Measurements from ENCODE around the gene AFMID. TPM values are rescaled to one million over a fixed set of nuclear protein-coding genes. Genes with fewer than 3 reads are reported as not detected.

The AFMID gene
- total and polyA plus RNA-seq, 2 of the 13 experiments (the other 11 are each of a cell fraction or from before 2014, with no cell fraction given) = 249 to 270 TPM

DNA sequence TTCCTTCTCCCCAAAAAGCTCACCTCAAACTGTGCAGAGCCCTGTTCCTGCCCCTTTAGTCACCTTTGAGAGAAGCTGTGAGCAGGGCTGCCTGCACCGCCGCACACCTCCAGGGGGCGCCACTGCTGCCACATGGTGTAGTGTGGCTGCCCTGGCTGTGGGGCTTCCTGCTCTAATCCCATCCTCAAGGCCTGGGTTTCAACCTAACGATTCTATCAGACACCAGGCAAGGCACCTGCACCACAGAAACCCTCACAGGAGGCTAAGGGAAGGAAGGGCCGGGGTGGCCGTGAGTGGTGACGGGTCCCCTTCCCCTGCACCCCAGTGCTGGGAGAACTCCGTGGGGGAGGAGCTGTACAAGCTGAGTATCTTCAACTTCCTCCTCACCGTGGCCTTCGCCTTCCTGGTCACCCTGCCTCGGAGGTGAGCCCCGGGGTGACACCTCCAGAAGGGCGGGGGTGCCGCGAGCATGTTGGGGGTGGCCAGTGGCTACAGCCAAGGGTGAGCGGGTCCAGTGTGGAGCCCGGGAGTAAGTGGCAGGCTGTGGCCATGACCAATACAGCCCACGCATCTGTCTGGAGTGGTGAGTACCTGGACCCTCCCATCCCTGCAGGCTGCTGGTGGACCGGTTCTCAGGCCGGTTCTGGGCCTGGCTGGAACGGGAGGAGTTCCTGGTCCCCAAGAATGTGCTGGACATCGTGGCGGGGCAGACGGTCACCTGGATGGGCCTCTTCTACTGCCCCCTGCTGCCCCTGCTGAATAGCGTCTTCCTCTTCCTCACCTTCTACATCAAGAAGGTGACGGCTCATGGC lies 49.6 kb upstream of the AFMID start (continued):
- TF ChIP-seq CBX5 (CRISPR knock-in tag; IDR thresholded peaks at IDR 0.05; ENCODE audit: borderline replicate concordance) = peak; percentile 13; the same call in 1 of the 2 replicates
- TF ChIP-seq, protein P1, sequence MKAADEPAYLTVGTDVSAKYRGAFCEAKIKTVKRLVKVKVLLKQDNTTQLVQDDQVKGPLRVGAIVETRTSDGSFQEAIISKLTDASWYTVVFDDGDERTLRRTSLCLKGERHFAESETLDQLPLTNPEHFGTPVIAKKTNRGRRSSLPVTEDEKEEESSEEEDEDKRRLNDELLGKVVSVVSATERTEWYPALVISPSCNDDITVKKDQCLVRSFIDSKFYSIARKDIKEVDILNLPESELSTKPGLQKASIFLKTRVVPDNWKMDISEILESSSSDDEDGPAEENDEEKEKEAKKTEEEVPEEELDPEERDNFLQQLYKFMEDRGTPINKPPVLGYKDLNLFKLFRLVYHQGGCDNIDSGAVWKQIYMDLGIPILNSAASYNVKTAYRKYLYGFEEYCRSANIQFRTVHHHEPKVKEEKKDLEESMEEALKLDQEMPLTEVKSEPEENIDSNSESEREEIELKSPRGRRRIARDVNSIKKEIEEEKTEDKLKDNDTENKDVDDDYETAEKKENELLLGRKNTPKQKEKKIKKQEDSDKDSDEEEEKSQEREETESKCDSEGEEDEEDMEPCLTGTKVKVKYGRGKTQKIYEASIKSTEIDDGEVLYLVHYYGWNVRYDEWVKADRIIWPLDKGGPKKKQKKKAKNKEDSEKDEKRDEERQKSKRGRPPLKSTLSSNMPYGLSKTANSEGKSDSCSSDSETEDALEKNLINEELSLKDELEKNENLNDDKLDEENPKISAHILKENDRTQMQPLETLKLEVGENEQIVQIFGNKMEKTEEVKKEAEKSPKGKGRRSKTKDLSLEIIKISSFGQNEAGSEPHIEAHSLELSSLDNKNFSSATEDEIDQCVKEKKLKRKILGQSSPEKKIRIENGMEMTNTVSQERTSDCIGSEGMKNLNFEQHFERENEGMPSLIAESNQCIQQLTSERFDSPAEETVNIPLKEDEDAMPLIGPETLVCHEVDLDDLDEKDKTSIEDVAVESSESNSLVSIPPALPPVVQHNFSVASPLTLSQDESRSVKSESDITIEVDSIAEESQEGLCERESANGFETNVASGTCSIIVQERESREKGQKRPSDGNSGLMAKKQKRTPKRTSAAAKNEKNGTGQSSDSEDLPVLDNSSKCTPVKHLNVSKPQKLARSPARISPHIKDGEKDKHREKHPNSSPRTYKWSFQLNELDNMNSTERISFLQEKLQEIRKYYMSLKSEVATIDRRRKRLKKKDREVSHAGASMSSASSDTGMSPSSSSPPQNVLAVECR (CRISPR knock-in tag; IDR thresholded peaks at IDR 0.05; ENCODE audit: borderline replicate concordance) = peak; percentile 12; the same call in 1 of the 2 replicates
- no peak for TF ChIP-seq KMT2A (CRISPR knock-in tag; IDR thresholded peaks at IDR 0.05)
- no peak for TF ChIP-seq HOXA5 (CRISPR knock-in tag; IDR thresholded peaks at IDR 0.05)
- TF ChIP-seq, protein P2, sequence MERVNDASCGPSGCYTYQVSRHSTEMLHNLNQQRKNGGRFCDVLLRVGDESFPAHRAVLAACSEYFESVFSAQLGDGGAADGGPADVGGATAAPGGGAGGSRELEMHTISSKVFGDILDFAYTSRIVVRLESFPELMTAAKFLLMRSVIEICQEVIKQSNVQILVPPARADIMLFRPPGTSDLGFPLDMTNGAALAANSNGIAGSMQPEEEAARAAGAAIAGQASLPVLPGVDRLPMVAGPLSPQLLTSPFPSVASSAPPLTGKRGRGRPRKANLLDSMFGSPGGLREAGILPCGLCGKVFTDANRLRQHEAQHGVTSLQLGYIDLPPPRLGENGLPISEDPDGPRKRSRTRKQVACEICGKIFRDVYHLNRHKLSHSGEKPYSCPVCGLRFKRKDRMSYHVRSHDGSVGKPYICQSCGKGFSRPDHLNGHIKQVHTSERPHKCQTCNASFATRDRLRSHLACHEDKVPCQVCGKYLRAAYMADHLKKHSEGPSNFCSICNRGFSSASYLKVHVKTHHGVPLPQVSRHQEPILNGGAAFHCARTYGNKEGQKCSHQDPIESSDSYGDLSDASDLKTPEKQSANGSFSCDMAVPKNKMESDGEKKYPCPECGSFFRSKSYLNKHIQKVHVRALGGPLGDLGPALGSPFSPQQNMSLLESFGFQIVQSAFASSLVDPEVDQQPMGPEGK (CRISPR knock-in tag; IDR thresholded peaks at IDR 0.05) = no peak
- TF ChIP-seq MEF2D (CRISPR knock-in tag; IDR thresholded peaks at IDR 0.05) = no peak
- TF ChIP-seq, protein P3, sequence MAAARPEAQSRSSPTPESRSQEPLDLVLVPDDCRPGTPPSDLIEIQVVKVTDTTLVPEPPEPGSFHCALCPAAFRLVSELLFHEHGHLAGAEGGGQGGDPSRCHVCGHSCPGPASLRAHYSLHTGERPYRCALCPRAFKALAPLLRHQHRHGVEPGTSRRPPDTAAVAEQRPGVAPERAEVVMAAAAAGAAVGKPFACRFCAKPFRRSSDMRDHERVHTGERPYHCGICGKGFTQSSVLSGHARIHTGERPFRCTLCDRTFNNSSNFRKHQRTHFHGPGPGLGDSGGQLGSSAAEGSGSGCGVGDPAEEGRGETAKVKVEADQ (CRISPR knock-in tag; IDR thresholded peaks at IDR 0.05; ENCODE audit: borderline replicate concordance) = 0 out of 2 replicates have a peak, but pooled peaks have one; percentile 3
- TF ChIP-seq POLR2AphosphoS5 (IDR thresholded peaks at IDR 0.05; ENCODE audit: low read depth, low read length) = no peak
- TF ChIP-seq ELF3 (CRISPR knock-in tag; IDR thresholded peaks at IDR 0.05) = peak; percentile 38
- TF ChIP-seq PHF8 (CRISPR knock-in tag; IDR thresholded peaks at IDR 0.05) = no peak
- TF ChIP-seq, protein P4, sequence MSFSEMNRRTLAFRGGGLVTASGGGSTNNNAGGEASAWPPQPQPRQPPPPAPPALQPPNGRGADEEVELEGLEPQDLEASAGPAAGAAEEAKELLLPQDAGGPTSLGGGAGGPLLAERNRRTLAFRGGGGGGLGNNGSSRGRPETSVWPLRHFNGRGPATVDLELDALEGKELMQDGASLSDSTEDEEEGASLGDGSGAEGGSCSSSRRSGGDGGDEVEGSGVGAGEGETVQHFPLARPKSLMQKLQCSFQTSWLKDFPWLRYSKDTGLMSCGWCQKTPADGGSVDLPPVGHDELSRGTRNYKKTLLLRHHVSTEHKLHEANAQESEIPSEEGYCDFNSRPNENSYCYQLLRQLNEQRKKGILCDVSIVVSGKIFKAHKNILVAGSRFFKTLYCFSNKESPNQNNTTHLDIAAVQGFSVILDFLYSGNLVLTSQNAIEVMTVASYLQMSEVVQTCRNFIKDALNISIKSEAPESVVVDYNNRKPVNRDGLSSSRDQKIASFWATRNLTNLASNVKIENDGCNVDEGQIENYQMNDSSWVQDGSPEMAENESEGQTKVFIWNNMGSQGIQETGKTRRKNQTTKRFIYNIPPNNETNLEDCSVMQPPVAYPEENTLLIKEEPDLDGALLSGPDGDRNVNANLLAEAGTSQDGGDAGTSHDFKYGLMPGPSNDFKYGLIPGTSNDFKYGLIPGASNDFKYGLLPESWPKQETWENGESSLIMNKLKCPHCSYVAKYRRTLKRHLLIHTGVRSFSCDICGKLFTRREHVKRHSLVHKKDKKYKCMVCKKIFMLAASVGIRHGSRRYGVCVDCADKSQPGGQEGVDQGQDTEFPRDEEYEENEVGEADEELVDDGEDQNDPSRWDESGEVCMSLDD (CRISPR knock-in tag; IDR thresholded peaks at IDR 0.05; ENCODE audit: borderline replicate concordance) = no peak; the same call in 1 of the 2 replicates
- no peak for TF ChIP-seq ZNF547 (CRISPR knock-in tag; IDR thresholded peaks at IDR 0.05)
- no peak for TF ChIP-seq SUZ12 (IDR thresholded peaks at IDR 0.05; ENCODE audit: low read depth, low read length)
- TF ChIP-seq HMG20A (CRISPR knock-in tag; IDR thresholded peaks at IDR 0.05; ENCODE audit: borderline replicate concordance) = no peak
- peak; percentile 55; the same call in 1 of the 2 replicates for TF ChIP-seq ZNF776 (CRISPR knock-in tag; IDR thresholded peaks at IDR 0.05)
- TF ChIP-seq ZNF883 (CRISPR knock-in tag; IDR thresholded peaks at IDR 0.05; ENCODE audit: not compliant biosample characterization) = no peak
- TF ChIP-seq ZNF839 (CRISPR knock-in tag; IDR thresholded peaks at IDR 0.05; ENCODE audit: borderline replicate concordance) = no peak
- no peak; the same call in 1 of the 2 replicates for TF ChIP-seq ZNF616 (CRISPR knock-in tag; IDR thresholded peaks at IDR 0.05; ENCODE audit: low read depth)
- TF ChIP-seq ZNF850 (CRISPR knock-in tag; conservative IDR thresholded peaks at IDR 0.05) = peak; percentile 90; the same call in 1 of the 2 replicates
- no peak for TF ChIP-seq NPAS2 (CRISPR knock-in tag; IDR thresholded peaks at IDR 0.05; ENCODE audit: borderline replicate concordance)

All from HepG2 (cell line).